GM18499 (cell line): Measurements from ENCODE around the gene AP1G2.

ENCODE experiments used
- ATAC-seq: cut with Tn5 transposase; IDR thresholded peaks from one replicate; pipeline ENCODE4 v1.9.1; 2021; ENCODE audit warnings: moderate number of reproducible peaks; ENCODE audit not compliant: insufficient read depth, unreplicated experiment

The AP1G2 gene

GRCh38 chr14:23572836-23573235 is 5.2 kb upstream of the AP1G2 start:
- no peak for ATAC-seq

GRCh38 chr14:23572524-23572828 is 4.9 kb upstream of the AP1G2 start:
- no peak for ATAC-seq

DNA sequence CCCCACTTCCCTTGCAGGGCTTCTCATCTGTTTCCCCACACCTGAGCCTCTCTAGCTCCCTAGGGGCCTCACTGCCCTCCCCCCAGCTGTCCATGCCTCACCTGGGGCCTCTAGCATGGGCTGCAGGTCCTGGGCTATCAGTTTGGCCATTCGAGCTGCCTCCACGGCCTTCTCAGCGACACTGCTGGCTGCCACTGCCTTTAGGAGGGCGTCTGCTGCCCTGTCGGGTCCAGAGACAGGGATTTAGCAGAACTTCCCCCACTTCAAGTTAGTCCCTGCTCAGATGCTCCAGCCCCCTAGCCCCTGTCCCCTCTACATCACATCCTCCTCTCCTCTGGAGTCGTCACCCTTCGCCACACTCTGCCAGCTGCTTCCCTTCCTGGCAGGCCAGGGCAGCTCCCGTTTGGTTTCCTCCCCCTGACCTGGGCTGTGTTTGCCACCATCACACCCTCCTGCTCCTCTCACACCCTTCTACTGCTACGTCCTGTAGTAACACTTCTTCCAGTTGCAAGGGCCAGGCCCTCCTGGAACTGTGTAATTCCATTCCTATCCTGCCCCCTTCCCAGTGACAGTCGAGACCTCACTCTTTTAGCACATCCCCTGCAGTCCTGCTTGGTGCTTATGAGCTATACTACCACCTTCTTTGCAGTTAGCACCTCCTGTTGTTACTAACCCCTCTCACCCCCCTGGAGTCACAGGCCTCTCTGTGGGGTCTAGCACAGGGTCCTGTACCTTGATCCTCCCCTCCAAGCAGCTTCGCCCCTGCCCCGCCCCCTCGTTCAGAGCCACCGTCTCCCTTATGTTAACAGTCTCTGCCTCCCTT is 4.3 kb upstream of the AP1G2 start:
- ATAC-seq: no peak

DNA sequence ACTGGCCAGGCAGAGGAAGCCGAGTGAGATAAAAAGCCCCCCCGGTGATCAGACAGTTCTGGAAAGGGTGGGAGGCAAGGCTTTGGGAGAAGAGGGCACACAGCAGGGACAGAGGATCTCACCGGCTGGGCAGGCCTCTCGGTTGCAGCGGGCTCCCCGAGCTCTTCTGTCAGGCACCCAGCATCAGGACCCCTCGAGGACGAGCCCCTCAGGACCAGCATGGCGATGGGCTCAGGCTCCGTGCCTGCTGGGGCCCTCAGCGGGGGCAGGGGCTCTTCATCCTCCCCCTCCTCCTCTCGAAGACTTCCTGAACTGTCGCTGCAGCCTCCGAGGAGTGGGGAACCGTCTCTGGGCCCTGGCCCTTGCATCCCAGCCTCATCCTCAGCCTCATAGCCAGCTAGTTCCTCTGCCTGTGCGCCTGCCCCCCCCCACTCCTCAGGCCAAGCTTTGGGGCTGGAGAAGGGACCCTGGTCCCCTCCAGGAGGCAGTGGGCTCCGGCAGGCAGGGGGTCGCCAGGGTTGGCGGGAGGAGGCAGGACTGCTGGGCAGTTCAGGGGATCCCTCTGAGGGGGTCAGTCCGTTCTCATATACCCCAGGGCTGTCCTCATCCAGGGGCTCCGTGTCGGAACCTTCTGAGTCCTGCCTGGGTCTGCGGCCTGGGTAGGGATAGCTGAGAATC is 3.4 kb upstream of the AP1G2 start:
- ATAC-seq: no peak

- ATAC-seq: no peak
Observed at GRCh38 chr14:23569443-23570151, 2.0 kb upstream of the AP1G2 start.

DNA sequence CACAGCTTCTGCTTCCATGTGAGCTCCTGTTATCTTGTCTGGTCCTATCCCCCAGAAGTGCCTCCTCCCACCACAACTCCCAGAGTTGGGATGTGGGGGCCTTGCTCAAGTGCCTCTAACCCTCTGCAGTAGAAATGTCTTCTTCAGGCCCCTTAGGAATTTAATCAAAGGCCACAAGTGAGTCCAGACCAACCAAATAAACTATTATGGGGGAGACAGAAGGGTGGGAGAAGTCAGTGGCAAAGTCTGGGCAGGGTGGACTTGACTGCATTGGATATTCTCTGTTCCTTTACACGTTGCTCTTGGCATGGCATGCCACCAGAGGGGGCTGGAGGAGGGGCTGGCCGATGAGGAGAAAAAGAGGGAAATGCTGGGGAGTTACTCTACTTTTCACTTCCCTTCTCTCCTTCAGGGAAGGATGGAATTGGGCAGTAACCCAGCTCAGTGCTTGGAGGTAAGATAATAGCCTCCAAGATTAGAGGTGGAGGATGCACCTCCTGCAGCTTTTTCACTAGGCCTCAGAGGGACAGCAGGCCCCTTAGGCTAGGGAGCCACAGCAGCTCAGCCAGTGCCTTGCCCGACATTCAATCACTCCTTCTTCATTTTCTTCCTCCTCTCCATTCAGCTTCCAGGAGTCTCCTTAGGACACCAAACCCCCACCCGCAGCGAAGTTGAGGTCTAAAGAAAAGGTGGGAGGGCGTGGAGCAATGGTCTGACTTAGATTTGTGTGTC is 1.2 kb upstream of the AP1G2 start:
- no peak for ATAC-seq

GRCh38 chr14:23568021-23568599 is 519 bp upstream of the AP1G2 start:
- no peak for ATAC-seq

- ATAC-seq: no peak
Observed at GRCh38 chr14:23566778-23567185, 809 bp downstream of the AP1G2 start.

DNA sequence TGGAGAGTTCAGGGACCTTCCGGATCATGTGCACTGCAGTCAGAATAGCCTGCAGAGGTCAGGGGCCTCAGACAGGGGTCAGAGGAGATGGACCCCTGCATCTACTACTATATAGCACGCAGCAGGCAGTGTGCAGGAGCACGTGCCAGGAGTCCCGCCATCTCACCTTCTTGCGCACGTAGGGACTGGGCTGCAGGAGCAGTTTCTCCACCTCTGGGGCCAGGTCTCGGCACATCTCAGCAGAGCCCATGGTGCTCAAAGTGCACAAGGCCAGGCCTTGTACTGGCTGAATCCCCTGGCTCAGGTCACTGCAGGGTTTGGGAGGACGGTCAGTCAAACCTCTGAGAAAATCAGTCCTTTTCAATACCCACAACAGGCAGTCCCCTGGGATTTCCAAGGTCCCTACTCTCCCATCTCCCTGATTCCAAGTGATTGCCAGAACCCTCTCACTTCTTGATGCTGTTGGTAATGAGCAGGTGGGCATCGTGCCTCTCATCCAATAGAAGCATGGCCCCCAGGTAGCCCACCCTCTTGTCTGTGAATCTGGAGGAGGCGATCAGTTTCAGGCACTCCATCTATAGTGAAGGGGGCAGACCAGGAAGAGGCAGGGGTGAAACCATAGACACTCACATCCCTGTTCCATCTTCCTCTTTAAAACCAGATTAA is 1.3 kb downstream of the AP1G2 start:
- ATAC-seq: no peak

DNA sequence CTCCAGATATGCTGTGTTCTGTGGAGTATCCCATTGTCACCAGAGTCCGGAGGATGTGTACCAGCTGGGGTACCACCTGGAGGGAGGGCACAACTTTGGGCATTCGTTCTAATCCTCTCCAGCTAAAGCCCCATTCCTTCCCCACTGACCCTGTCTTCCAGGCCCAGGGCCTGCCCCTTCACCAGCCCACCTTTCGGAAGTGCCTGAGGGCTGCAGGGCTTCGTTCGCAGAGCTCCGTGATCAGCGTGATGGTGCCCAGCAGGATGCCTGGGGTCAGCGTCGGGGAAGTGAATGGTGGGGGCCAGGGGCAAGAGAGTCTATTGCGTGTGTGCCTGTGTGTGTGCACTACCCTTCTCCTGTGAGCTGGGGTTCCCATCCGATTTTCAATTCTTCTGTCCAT is 2.0 kb downstream of the AP1G2 start:
- ATAC-seq: no peak

DNA sequence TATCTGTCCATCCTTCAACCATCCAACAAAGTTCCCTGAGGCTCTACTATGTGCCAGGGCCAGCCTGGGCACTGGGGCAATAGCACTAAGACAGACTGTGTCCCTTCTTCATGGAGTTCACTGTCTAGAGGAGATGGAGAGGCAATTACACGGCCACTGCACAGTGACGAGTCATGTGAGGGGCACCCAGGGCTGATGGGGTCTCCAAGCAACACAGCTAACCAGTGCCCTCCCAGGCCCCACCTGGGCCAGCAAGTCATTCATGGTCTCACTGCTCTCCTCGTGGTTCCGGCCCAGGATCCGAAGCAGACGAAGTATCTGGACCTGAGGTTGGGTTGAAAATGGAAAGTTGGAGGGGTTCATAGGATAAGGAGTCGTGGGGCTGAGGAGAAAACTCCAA is 2.7 kb downstream of the AP1G2 start:
- ATAC-seq: no peak

DNA sequence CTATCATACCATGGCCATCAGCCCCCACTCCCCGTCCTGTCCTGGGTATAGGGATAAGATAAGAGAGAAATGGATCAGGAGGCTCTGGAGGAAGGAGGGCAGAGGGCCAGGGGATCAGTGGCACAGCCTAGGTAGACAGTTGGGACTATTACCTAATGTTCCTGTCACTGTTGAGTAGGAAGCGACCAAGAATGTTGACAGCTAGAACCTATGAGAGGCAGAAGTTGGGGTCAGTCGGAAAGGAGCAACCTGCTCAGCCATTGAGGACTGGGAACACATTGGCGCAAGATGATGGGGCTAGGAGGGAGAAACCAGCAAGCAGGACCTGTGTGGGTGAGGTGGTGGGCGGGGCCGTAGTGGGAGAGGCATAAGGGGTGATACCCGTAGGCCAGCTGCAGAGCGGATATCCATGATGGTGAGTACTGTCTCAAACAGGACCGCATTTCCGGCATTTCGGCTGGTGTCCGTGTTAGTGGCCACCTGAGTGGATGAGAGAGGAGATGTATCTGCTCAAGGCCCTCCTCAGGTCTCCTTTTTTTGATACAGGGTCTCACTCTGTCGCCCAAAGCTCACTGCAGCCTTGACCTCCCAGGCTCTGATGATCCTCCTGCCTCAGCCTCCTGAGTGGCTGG is 3.3 kb downstream of the AP1G2 start:
- ATAC-seq: no peak

- ATAC-seq: no peak
Observed at GRCh38 chr14:23563473-23564180, 4.0 kb downstream of the AP1G2 start.

DNA sequence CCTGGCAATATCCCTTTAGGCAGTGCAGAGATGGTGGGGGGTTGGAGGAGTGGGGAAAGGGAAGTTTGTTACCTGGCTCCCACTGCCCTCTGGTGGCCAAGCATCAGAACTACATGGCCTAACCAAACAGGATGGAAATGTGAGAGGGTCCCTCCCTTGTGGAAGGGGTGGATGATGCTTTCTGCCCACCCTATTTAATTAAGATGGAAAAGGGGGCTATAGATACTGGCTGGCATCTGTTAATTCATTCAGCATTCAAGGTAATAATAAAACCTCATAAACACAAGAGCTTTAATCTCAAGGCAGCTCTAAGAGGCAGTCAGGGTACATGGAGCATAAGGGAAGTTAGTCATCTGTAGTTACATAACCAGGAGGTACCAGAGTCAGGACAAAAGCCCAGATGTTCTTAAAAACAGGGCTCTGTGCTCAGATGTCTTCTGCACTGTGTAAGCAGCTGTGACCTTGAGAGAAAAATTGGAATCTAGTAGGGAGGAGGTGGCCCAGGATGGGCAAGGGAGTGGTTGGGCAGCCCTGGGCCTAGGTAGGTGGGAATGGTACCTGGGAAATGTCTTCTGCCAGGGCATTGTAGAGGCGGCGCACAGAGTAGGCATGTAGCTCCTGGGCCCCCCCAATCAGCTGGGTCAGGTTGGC is 4.6 kb downstream of the AP1G2 start:
- no peak for ATAC-seq

DNA sequence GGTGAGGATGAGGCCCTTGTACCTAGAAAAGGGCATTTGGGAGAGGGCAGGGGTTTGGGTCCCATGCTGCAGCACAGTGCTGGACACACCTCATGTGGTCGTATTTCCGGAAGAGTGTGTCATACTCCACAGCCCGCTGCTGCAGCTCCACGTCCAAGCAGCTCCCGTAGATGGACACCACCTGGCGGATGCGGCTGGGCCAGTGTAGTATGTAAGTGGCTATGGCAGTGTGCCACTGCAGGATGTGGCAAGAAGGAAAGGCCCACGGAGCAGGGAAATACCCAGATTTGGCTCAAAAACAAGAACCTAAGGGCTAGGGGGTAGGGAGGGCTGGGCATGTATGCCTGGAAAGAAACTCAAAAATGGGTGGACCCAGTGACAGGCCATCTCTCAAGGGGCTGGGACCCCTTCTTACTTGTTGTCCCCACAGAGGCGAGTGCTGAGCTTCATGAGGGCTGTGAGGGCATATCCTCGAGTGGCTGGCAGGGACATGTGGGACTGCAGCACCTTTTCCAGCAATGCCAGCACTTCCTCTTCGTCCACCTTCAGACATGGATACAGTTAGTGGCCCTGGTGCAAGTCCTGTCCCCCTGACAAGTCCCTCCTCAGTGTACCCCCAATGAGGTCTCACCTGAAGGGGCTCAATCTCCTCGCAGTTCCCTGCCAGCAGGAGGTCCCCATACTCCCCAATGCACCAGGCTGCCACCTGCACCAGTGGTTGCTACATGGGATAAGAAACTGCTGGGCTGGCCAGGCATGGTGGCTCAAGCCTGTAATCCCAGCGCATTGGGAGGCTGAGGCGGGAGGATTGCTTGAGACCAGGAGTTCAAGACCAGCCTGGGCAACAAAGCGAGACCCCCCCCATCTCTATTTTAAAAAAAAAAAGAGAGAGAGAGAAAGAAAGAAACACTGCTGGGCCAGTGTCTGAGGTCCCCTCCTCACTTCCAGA is 5.4 kb downstream of the AP1G2 start:
- no peak for ATAC-seq

GRCh38 chr14:23561259-23561658 is 6.3 kb downstream of the AP1G2 start:
- no peak for ATAC-seq

DNA sequence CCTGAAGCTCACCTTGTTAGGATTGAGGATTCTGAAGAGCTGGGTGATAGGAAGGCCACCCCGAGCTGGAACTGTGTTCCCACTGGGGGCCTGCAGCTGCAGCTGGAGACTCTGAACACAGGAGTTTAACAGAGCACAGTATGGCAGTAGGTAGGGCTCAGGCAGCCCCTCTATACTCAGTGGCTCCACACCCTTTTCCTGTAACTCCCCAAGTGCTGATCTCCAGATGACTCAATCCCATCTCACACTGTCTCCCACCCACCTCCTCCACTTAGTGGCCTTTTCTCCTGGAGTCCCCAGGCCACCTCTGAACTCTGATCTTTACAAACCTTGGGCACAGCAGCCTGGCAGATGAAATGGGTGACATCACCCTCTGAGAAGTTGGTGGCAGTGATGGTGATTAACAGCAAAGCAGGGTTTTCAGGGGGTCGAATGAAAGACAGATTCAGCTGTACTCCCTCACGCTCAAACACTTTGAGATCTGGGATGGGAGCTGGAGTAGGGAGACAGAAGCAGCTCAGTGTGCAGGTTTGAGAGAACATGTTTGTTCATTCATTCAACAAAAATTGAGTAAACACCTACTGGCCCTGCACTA is 7.6 kb downstream of the AP1G2 start:
- ATAC-seq: no peak
